H1 (cell line): Measurements from ENCODE around the gene TMEM132A. TPM values are rescaled to one million over a fixed set of nuclear protein-coding genes. Genes with fewer than 3 reads are reported as not detected.

Experiments used
- CTCF ChIA-PET: fragments of 300-600 bp; sonication (Branson Sonifier 250); formaldehyde crosslinking; loops from one replicate; lab custom pipeline; 2021; ENCODE audit not compliant: partially characterized antibody; lab: Charles Lee
- POLR2A ChIA-PET: fragments of 300-600 bp; sonication (Branson Sonifier 250); formaldehyde crosslinking; loops from one replicate; lab custom pipeline; 2021; ENCODE audit warnings: inconsistent platforms; ENCODE audit not compliant: partially characterized antibody; lab: Charles Lee
- DNase-seq, 2 experiments: peaks; one replicate each; pipeline versions ENCODE4 v3.0.0 to v3.0.0-alpha.2; 2010 to 2022; ENCODE audit warnings: low spot score in 2 of 2, low read depth in 1 of 2, mixed read lengths in 1 of 2
- FAIRE-seq: peaks from 2 replicates; lab custom pipeline; 2011; peaks lifted over from hg19 to GRCh38; lab: Jason Lieb, UNC
- H2AFZ ChIP-seq: 2 replicates; pipeline ENCODE4 v1.8.1; 2012; ENCODE audit warnings: low read length, inconsistent platforms
- H2AK5ac ChIP-seq: 2 replicates; pipeline ENCODE4 v1.6.1; 2013; ENCODE audit warnings: low read depth, low read length
- H2BK120ac ChIP-seq: replicated peaks from 2 replicates; pipeline ENCODE3; 2013; ENCODE audit warnings: low read depth, low read length, inconsistent platforms
- H2BK12ac ChIP-seq: 2 replicates; pipeline ENCODE4 v1.6.1; 2013; ENCODE audit warnings: low read depth, low read length
- H2BK15ac ChIP-seq: 2 replicates; pipeline ENCODE4 v1.6.1; 2013; ENCODE audit warnings: low read length
- H2BK20ac ChIP-seq: 2 replicates; pipeline ENCODE4 v1.6.1; 2013; ENCODE audit warnings: low read length
- H2BK5ac ChIP-seq: 2 replicates; pipeline ENCODE4 v1.6.1; 2013; ENCODE audit warnings: low read depth, low read length
- H3K14ac ChIP-seq: 2 replicates; pipeline ENCODE4 v1.6.1; 2013; ENCODE audit warnings: inconsistent platforms; ENCODE audit not compliant: insufficient read length
- H3K18ac ChIP-seq: 2 replicates; pipeline ENCODE4 v1.6.1; 2013; ENCODE audit warnings: low read length; ENCODE audit errors: extremely low read depth
- H3K23ac ChIP-seq: 2 replicates; pipeline ENCODE4 v1.6.1; 2013; ENCODE audit warnings: inconsistent platforms; ENCODE audit not compliant: insufficient read length
- H3K23me2 ChIP-seq: 2 replicates; pipeline ENCODE4 v1.6.1; 2013; ENCODE audit warnings: low read depth, low read length
- H3K27ac ChIP-seq: 2 replicates; pipeline ENCODE4 v1.6.1; 2011; ENCODE audit warnings: low read depth, low read length, inconsistent platforms
- H3K27me3 ChIP-seq, 4 experiments: replicated peaks in 1 of 4; 1 replicate in 1 of 4; 2 replicates in 3 of 4; pipeline versions ENCODE4 v1.6.1 to v1.8.1; 2011 to 2013; ENCODE audit warnings: low read length in 3 of 4, mild to moderate bottlenecking in 3 of 4, inconsistent platforms in 2 of 4, mixed read lengths in 2 of 4, moderate library complexity in 1 of 4; ENCODE audit not compliant: control insufficient read depth in 3 of 4, insufficient read depth in 3 of 4; ENCODE audit errors: extremely low read depth in 1 of 4
- H3K36me3 ChIP-seq, 4 experiments: 2 replicates each; pipeline versions ENCODE4 v1.6.1 to v1.8.1; 2011 to 2013; ENCODE audit warnings: mild to moderate bottlenecking in 4 of 4, low read length in 3 of 4, moderate library complexity in 2 of 4, control low read depth in 1 of 4, inconsistent platforms in 1 of 4; ENCODE audit not compliant: insufficient read depth in 4 of 4, control insufficient read depth in 2 of 4
- H3K4ac ChIP-seq: replicated peaks from 2 replicates; pipeline ENCODE3; 2013; ENCODE audit warnings: low read length, low read depth, mixed read lengths, inconsistent platforms; ENCODE audit not compliant: insufficient read length
- H3K4me1 ChIP-seq, 4 experiments: replicated peaks in 1 of 4; 1 replicate in 1 of 4; 2 replicates in 3 of 4; pipeline versions ENCODE4 v1.6.1 to v1.8.1; 2011 to 2013; ENCODE audit warnings: low read length in 3 of 4, inconsistent platforms in 2 of 4, mixed read lengths in 1 of 4; ENCODE audit not compliant: insufficient read depth in 4 of 4, control insufficient read depth in 3 of 4
- H3K4me2 ChIP-seq, 2 experiments: 2 replicates each; pipeline versions ENCODE4 v1.6.1 to v1.8.1; 2011 to 2013; ENCODE audit warnings: low read depth in 2 of 2, low read length in 2 of 2, control low read depth in 1 of 2, inconsistent platforms in 1 of 2, mild to moderate bottlenecking in 1 of 2; ENCODE audit not compliant: insufficient read depth in 1 of 2
- H3K4me3 ChIP-seq, 4 experiments: fragments of 200-600, 300-600 bp in 1 of 4; sonication (generic), shearing (Covaris generic), sonication (Bioruptor Twin) in 1 of 4; 2 replicates each; pipeline versions ENCODE4 v1.5.1 to v1.8.1; 2011 to 2016; ENCODE audit warnings: low read length in 4 of 4, low read depth in 3 of 4, control low read depth in 2 of 4, inconsistent platforms in 2 of 4, mild to moderate bottlenecking in 2 of 4, mixed read lengths in 1 of 4, moderate library complexity in 1 of 4; ENCODE audit not compliant: insufficient read depth in 2 of 4; ENCODE audit errors: extremely low read depth in 1 of 4
- H3K56ac ChIP-seq: replicated peaks from 2 replicates; pipeline ENCODE3; 2013; ENCODE audit warnings: low read depth, mild to moderate bottlenecking, mixed read lengths, low read length, inconsistent platforms; ENCODE audit not compliant: insufficient read length
- H3K79me1 ChIP-seq: 2 replicates; pipeline ENCODE4 v1.6.1; 2013; ENCODE audit warnings: low read depth, low read length, control low read depth
- H3K79me2 ChIP-seq, 2 experiments: 2 replicates each; pipeline versions ENCODE4 v1.6.1 to v1.8.1; 2012 to 2013; ENCODE audit warnings: low read length in 2 of 2, mild to moderate bottlenecking in 2 of 2, inconsistent platforms in 1 of 2; ENCODE audit not compliant: insufficient read depth in 2 of 2, control insufficient read depth in 1 of 2
- H3K9ac ChIP-seq, 4 experiments: replicated peaks in 1 of 4; 1 replicate in 1 of 4; 2 replicates in 3 of 4; pipeline versions ENCODE4 v1.6.1 to v1.8.1; 2011 to 2013; ENCODE audit warnings: low read depth in 3 of 4, low read length in 3 of 4, control low read depth in 2 of 4, mild to moderate bottlenecking in 2 of 4, moderate library complexity in 2 of 4, inconsistent platforms in 1 of 4; ENCODE audit errors: extremely low read depth in 1 of 4
- H3K9me3 ChIP-seq, 2 experiments: 2 replicates each; pipeline versions ENCODE4 v1.6.1 to v1.8.1; 2012 to 2013; ENCODE audit warnings: mild to moderate bottlenecking in 2 of 2, moderate library complexity in 2 of 2, control low read depth in 1 of 2, inconsistent platforms in 1 of 2, low read depth in 1 of 2, low read length in 1 of 2, mixed read lengths in 1 of 2; ENCODE audit not compliant: insufficient read depth in 2 of 2
- H4K20me1 ChIP-seq, 2 experiments: replicated peaks in 1 of 2; 2 replicates each; pipeline versions ENCODE3 to v1.8.1; 2011 to 2013; ENCODE audit warnings: inconsistent platforms in 2 of 2, low read length in 2 of 2, mild to moderate bottlenecking in 1 of 2; ENCODE audit not compliant: insufficient read depth in 2 of 2, control insufficient read depth in 1 of 2
- H4K5ac ChIP-seq: 2 replicates; pipeline ENCODE4 v1.6.1; 2013; ENCODE audit warnings: low read length, low read depth, mixed read lengths, inconsistent platforms; ENCODE audit not compliant: insufficient read length
- H4K8ac ChIP-seq: 2 replicates; pipeline ENCODE4 v1.8.0; 2013; ENCODE audit warnings: mild to moderate bottlenecking, moderate library complexity, low read length, inconsistent platforms; ENCODE audit not compliant: insufficient read depth; ENCODE audit errors: extremely low read depth
- H4K91ac ChIP-seq: replicated peaks from 2 replicates; pipeline ENCODE3; 2013; ENCODE audit warnings: low read length, mixed read lengths, inconsistent platforms; ENCODE audit not compliant: insufficient read length
- KDM5A ChIP-seq: fragments of 200-600 bp; IDR thresholded peaks from 2 replicates; pipeline ENCODE4 v1.7.1; 2012; ENCODE audit warnings: mild to moderate bottlenecking, low read length, inconsistent platforms, mixed read lengths
- WGBS, 2 experiments: shearing (Covaris generic) in 1 of 2; methylation state at CpG; one replicate each; pipeline versions ENCODE4 v1.1.6 to v1.1.7; 2013 to 2015; ENCODE audit warnings: low lambda C conversion rate in 2 of 2, mixed read lengths in 2 of 2, inconsistent platforms in 1 of 2, low coverage in 1 of 2, missing lambda C conversion rate in 1 of 2; ENCODE audit not compliant: insufficient replicate concordance in 2 of 2, insufficient coverage in 1 of 2, insufficient read length in 1 of 2; ENCODE audit errors: extremely low coverage in 1 of 2, missing lambda C conversion rate in 1 of 2; 5-methylcytosine and 5-hydroxymethylcytosine counted together
- polyA plus RNA-seq, 7 experiments: library from polyadenylated mRNA; depleted of rRNA in 3 of 7; stranded (reverse) in 5 of 7; unstranded in 2 of 7; fragments of >200 nt in 5 of 7; fragments of 200-250 nt in 2 of 7; gene quantifications; 1 replicate in 5 of 7; 2 replicates in 1 of 7; 4 replicates in 1 of 7; pipeline versions ENCODE4 v1.2.1 to v1.2.3, GENCODE V29; 2011 to 2013; ENCODE audit warnings: missing spikeins in 2 of 7, mixed read lengths in 2 of 7
- total RNA-seq: library from RNA; stranded (reverse); fragmentation: NEBNext Ultra II Directional; extraction: Animal tissue kit (Norgen Biotek cat#: 25700); gene quantifications from 2 replicates; pipeline ENCODE4 v1.2.1, GENCODE V29; 2021

TMEM132A gene
- total and polyA plus RNA-seq, 2 of the 8 experiments (the other 6 are each of a cell fraction or from before 2014, with no cell fraction given): 46.6 to 97.9 TPM

- Histone ChIP-seq H4K20me1 (no peaks in the 10 kb centered on the region), H4K5ac (no peak overlapping the region), H3K79me2 (no peaks in the 10 kb centered on the region), H2BK20ac (no peak overlapping the region), H2BK120ac (no peak overlapping the region), H3K4me1 (no peaks in the 10 kb centered on the region), H3K9ac (no peak overlapping the region), H4K8ac (no peak overlapping the region), H3K27me3 (no peaks in the 10 kb centered on the region; a peak in 1 of 7 replicates), H2BK12ac (no peak overlapping the region), H3K4ac (no peak overlapping the region), H3K14ac (no peak overlapping the region), H3K23ac (no peak overlapping the region), H3K27ac (no peak overlapping the region), H3K9me3 (no peaks in the 10 kb centered on the region), H3K23me2 (no peaks in the 10 kb centered on the region), H2AK5ac (no peak overlapping the region), H2BK5ac (no peak overlapping the region), H2BK15ac (no peak overlapping the region), H3K4me2 (no peak overlapping the region), H3K18ac (no peak overlapping the region), H2AFZ (0 out of 2 replicates have a peak overlapping the region, but pooled peaks have one; percentile 32), H3K36me3 (no peaks in the 10 kb centered on the region), H3K79me1 (no peaks in the 10 kb centered on the region), H3K56ac (no peak overlapping the region), H4K91ac (no peak overlapping the region), H3K4me3 (no peak overlapping the region)
- 86% methylated on average over 3 of the region's 8 CpGs; no CpG with 5 or more reads in 1 of the 2 experiments for WGBS, 2 experiments
- POLR2A ChIA-PET: no interaction called here
- FAIRE-seq: no peak
- no peak for DNase-seq
- CTCF ChIA-PET: interaction anchor here (0.7 to 2.0 kb wide), 8 partner anchors 8 to 190 kb away, joined by 3 to 9 read pairs (median 3); partner anchors contain the start of gene CD6
- no peak for TF ChIP-seq KDM5A
Observed at GRCh38 chr11:60982184-60982583, 57.9 kb downstream of the TMEM132A start.
